DOHH2 (cell line): Measurements from ENCODE around the gene VPS35.

Source experiments
- EZH2phosphoT487 ChIP-seq: fragments of 200-600 bp; sonication (generic); IDR thresholded peaks from 2 replicates; pipeline ENCODE4 v1.6.1; 2017; ENCODE audit warnings: borderline replicate concordance, mild to moderate bottlenecking, antibody characterized with exemption, low read length, moderate library complexity, mixed read lengths
- TF ChIP-seq, protein P1 (sequence below): fragments of 200-600 bp; sonication (generic); IDR thresholded peaks from one replicate; pipeline ENCODE4 v1.5.1; 2014; ENCODE audit warnings: antibody characterized with exemption, mild to moderate bottlenecking, low read depth, low read length; ENCODE audit not compliant: poor library complexity, severe bottlenecking

GRCh38 chr16:46695937-46696336 is 7.0 kb upstream of the VPS35 start:
- TF ChIP-seq, protein P1, sequence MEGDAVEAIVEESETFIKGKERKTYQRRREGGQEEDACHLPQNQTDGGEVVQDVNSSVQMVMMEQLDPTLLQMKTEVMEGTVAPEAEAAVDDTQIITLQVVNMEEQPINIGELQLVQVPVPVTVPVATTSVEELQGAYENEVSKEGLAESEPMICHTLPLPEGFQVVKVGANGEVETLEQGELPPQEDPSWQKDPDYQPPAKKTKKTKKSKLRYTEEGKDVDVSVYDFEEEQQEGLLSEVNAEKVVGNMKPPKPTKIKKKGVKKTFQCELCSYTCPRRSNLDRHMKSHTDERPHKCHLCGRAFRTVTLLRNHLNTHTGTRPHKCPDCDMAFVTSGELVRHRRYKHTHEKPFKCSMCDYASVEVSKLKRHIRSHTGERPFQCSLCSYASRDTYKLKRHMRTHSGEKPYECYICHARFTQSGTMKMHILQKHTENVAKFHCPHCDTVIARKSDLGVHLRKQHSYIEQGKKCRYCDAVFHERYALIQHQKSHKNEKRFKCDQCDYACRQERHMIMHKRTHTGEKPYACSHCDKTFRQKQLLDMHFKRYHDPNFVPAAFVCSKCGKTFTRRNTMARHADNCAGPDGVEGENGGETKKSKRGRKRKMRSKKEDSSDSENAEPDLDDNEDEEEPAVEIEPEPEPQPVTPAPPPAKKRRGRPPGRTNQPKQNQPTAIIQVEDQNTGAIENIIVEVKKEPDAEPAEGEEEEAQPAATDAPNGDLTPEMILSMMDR, result no peak
- no peak for TF ChIP-seq EZH2phosphoT487
